HG03439 (cell line): Measurements from ENCODE around the gene UBE2B.

ENCODE experiments used
- ATAC-seq: cut with Tn5 transposase; IDR thresholded peaks from one replicate; pipeline ENCODE4 v1.9.1; 2021; ENCODE audit warnings: mild to moderate bottlenecking, moderate library complexity; ENCODE audit not compliant: unreplicated experiment

The UBE2B gene

GRCh38 chr5:134436523-134437339 lies 65.4 kb downstream of the UBE2B start:
- peak; percentile 86 for ATAC-seq

GRCh38 chr5:134437340-134437846 lies 66.0 kb downstream of the UBE2B start:
- ATAC-seq: no peak

DNA sequence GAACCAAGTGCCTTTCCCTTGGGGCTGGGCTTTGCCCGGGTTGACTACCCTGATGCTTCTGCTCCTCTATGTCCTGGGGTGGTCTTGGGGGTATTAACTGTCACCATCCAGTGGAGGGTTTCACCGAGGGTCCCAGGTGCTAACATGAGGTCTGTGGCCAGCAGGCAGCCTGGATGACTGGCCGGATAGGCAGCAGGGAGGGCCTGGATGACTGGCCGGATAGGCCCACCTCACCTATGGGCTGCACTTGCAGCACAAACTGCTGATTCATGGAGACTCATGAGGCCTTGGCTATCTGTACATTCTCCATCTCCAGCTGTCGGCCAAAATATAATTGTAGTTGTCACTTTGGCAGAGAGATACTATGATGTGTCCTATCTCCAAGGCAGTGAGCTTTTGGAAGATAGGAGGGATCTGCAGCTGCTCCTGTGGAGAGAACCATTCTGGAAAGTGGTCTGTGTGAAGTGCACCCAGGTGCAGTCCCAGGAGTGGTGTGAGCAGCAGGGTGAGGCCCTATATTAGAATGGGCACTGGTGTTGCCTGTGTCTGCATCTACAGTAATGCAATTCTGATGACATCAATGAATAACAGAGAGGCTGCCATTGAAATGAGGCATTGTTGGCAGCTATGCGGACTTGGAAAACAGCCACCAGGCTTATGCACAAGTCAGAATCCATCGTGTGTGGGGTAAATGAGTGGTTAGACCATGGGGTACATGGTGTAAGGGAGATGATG lies 66.6 kb downstream of the UBE2B start:
- ATAC-seq: no peak

- ATAC-seq: no peak
These were observed 67.4 kb downstream of the UBE2B start for GRCh38 chr5:134438721-134439123.

DNA sequence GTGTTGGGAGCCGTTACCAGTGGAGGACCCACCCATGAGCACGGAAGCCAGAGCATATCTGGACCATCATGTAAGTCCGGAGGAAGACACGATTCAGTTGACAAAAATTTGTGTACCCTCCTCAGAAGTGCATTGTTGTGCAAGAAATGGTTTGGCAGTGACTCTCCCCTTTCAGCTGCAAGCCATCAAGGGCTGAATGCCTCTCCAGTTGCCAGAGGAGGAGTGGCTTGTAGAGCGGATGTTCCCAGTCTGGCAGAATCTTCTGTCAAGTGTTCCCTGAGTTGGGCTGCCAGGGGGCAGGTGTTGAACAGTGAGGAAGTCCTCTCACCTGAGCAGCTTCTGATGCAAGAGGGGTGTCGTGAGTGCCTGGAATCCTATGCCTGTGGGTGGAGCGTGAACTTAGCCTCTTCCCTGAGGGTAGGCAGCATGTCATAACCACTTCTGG lies 67.9 kb downstream of the UBE2B start:
- ATAC-seq: no peak

- no peak for ATAC-seq
These were observed 68.9 kb downstream of the UBE2B start for GRCh38 chr5:134440201-134440755.
